ENCODE data around the gene TTBK1.
A peak's percentile ranks its signal among the peaks of the same experiment; 100 is the strongest.

The TTBK1 gene

GRCh38 chr6:43263314-43264178, 20.3 kb downstream of the TTBK1 start:
- peak; percentile 62 to 87 for DNase-seq (ENCODE audit: low spot score in 2 of 2)
- in situ Hi-C loops (cut with MboI; ENCODE audit: low sequenced_read_pairs) = loop anchor here (5.0 kb wide), 2 partner anchors 74 to 244 kb away; no protein-coding TSS in a partner anchor
- Histone ChIP-seq H3K4me3 (no peak overlapping the region), H3K9me3 (no peaks in the 10 kb centered on the region), H3K4me1 (no peaks in the 10 kb centered on the region), H3K36me3 (replicated peaks) (no peaks in the 10 kb centered on the region), H3K27me3 (ENCODE audit: low read depth) (no peaks in the 10 kb centered on the region)

- Histone ChIP-seq H3K4me1 (peaks cover 8% of the 10 kb centered on the region), H3K36me3 (replicated peaks) (no peaks in the 10 kb centered on the region), H3K9me3 (no peaks in the 10 kb centered on the region), H3K4me3 (no peak overlapping the region), H3K27me3 (ENCODE audit: low read depth) (no peaks in the 10 kb centered on the region)
- in situ Hi-C loops (cut with MboI; ENCODE audit: low sequenced_read_pairs) = loop anchor here (5.0 kb wide), 2 partner anchors 73 to 243 kb away; no protein-coding TSS in a partner anchor
- DNase-seq (ENCODE audit: low spot score in 2 of 2) = no peak
Observed at GRCh38 chr6:43264599-43265145, 21.4 kb downstream of the TTBK1 start.

- no peaks in the 10 kb centered on the region for H3K9me3 ChIP-seq
- no peak overlapping the region for H3K4me3 ChIP-seq
- H3K4me1 ChIP-seq = peaks cover 17% of the 10 kb centered on the region
- in situ Hi-C loops (cut with MboI; ENCODE audit: low sequenced_read_pairs) = no loop called here
- no peaks in the 10 kb centered on the region for H3K27me3 ChIP-seq (ENCODE audit: low read depth)
- no peak for DNase-seq (ENCODE audit: low spot score in 2 of 2)
- H3K36me3 ChIP-seq (replicated peaks) = no peaks in the 10 kb centered on the region
Observed at GRCh38 chr6:43265564-43265963, 22.3 kb downstream of the TTBK1 start.

DNA sequence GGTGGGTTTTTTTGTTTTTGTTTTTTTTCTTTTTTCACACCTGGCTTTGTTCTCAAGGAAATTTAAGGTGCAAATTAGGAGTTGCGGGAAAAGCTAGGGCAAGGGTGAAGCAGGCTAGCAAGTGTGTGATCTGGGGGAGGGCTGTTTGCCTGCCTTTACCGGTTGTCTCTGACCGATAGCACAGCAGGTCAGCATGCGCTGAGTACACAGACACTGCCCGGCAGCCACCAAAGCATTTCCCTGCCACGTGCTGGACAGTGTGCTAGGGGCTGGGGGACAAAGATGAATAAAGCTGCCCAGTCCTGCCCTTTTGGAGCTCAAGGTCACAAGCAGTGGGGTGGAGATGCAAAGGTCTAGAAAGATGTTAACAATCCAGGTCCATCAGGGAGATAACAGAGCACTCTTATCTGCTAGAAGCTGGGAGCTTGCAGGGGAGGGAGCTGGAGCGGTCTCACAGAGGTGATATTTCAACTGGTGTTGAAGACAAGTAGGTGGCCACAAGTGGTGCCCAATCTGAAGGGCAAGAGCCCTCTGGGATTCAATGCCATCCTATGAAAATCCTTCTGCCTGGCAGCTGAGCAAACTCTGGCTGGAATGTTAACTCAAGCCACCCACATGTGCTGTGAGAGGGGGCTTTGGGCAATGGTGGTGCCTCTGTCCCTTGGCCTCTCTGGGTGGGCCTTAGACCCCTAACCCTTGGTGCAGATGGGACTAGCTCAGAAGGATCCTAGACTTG, 24.5 kb downstream of the TTBK1 start:
- in situ Hi-C loops (cut with MboI; ENCODE audit: low sequenced_read_pairs) = no loop called here
- no peak overlapping the region for H3K4me3 ChIP-seq
- H3K4me1 ChIP-seq = peaks cover 17% of the 10 kb centered on the region
- no peaks in the 10 kb centered on the region for H3K36me3 ChIP-seq (replicated peaks)
- DNase-seq (ENCODE audit: low spot score in 2 of 2) = no peak
- no peaks in the 10 kb centered on the region for H3K27me3 ChIP-seq (ENCODE audit: low read depth)
- no peaks in the 10 kb centered on the region for H3K9me3 ChIP-seq

DNA sequence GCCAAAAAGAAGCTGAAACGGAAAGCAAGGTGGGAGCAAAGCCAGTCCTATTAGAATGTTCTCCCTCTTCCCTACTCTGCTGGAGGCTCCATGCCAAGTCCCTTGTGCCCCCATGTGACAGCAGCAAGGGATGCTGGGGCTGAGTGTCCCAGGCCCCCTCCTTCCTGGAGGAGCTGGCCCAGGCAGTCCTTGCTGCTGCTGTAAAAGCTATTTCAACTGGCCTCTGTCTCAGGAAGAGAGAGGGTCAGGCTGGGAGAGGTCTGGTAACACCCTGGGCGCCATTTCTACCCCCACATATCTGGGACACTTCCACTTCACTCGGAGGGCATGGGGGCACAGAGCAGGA, 25.0 kb downstream of the TTBK1 start:
- Histone ChIP-seq H3K27me3 (ENCODE audit: low read depth) (no peaks in the 10 kb centered on the region), H3K4me3 (no peak overlapping the region), H3K9me3 (no peaks in the 10 kb centered on the region), H3K36me3 (replicated peaks) (no peaks in the 10 kb centered on the region), H3K4me1 (peaks cover 17% of the 10 kb centered on the region)
- in situ Hi-C loops (cut with MboI; ENCODE audit: low sequenced_read_pairs) = no loop called here
- DNase-seq (ENCODE audit: low spot score in 2 of 2) = no peak

GRCh38 chr6:43268782-43269272, 25.5 kb downstream of the TTBK1 start:
- no peak for DNase-seq (ENCODE audit: low spot score in 2 of 2)
- Histone ChIP-seq H3K9me3 (no peaks in the 10 kb centered on the region), H3K36me3 (replicated peaks) (no peaks in the 10 kb centered on the region), H3K4me3 (no peak overlapping the region), H3K4me1 (peaks cover 17% of the 10 kb centered on the region), H3K27me3 (ENCODE audit: low read depth) (no peaks in the 10 kb centered on the region)
- in situ Hi-C loops (cut with MboI; ENCODE audit: low sequenced_read_pairs) = no loop called here

- Histone ChIP-seq H3K4me1 (peaks cover 17% of the 10 kb centered on the region), H3K36me3 (replicated peaks) (no peaks in the 10 kb centered on the region), H3K4me3 (peak overlapping the region; percentile 7; the same call in 1 of the 2 replicates), H3K9me3 (no peaks in the 10 kb centered on the region), H3K27me3 (ENCODE audit: low read depth) (no peaks in the 10 kb centered on the region)
- in situ Hi-C loops (cut with MboI; ENCODE audit: low sequenced_read_pairs) = no loop called here
- DNase-seq (ENCODE audit: low spot score in 2 of 2) = peak; percentile 33 to 81
Observed at GRCh38 chr6:43269273-43270007, 26.2 kb downstream of the TTBK1 start.

- Histone ChIP-seq H3K9me3 (no peaks in the 10 kb centered on the region), H3K4me1 (peaks cover 17% of the 10 kb centered on the region), H3K36me3 (replicated peaks) (no peaks in the 10 kb centered on the region), H3K27me3 (ENCODE audit: low read depth) (no peaks in the 10 kb centered on the region), H3K4me3 (no peak overlapping the region)
- no peak for DNase-seq (ENCODE audit: low spot score in 2 of 2)
- in situ Hi-C loops (cut with MboI; ENCODE audit: low sequenced_read_pairs) = no loop called here
Observed at GRCh38 chr6:43271103-43271815, 28.0 kb downstream of the TTBK1 start.

GRCh38 chr6:43271944-43272343, 28.7 kb downstream of the TTBK1 start:
- peaks cover 17% of the 10 kb centered on the region for H3K4me1 ChIP-seq
- in situ Hi-C loops (cut with MboI; ENCODE audit: low sequenced_read_pairs) = no loop called here
- no peak overlapping the region for H3K4me3 ChIP-seq
- no peaks in the 10 kb centered on the region for H3K36me3 ChIP-seq (replicated peaks)
- H3K27me3 ChIP-seq (ENCODE audit: low read depth) = no peaks in the 10 kb centered on the region
- no peaks in the 10 kb centered on the region for H3K9me3 ChIP-seq
- DNase-seq (ENCODE audit: low spot score in 2 of 2) = no peak

DNA sequence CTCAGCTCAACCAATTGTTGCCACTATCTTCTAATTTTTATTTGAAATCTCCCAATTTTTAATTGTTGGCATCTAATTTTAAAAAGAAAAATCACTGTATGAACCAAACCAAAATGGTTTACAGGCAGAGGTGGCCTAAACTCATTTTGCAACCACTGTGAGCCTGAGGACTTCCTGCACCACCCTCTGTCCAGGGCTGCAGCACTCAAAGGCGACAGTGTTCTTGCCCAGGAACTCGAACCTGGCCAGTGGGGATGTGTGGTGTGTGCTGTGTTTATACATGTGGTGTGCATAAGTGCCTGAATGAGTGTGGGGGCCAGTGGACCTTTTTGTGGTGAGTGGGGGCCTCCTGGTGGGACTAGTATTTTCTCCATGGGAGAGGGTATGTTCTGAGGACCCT, 30.4 kb downstream of the TTBK1 start:
- Histone ChIP-seq H3K4me1 (peaks cover 17% of the 10 kb centered on the region), H3K9me3 (no peaks in the 10 kb centered on the region), H3K36me3 (replicated peaks) (no peaks in the 10 kb centered on the region), H3K4me3 (no peak overlapping the region), H3K27me3 (ENCODE audit: low read depth) (no peaks in the 10 kb centered on the region)
- DNase-seq (ENCODE audit: low spot score in 2 of 2) = no peak
- in situ Hi-C loops (cut with MboI; ENCODE audit: low sequenced_read_pairs) = no loop called here

GRCh38 chr6:43274127-43274915, 31.0 kb downstream of the TTBK1 start:
- H3K4me3 ChIP-seq = no peak overlapping the region
- DNase-seq (ENCODE audit: low spot score in 2 of 2) = no peak
- no peaks in the 10 kb centered on the region for H3K9me3 ChIP-seq
- no peaks in the 10 kb centered on the region for H3K36me3 ChIP-seq (replicated peaks)
- H3K27me3 ChIP-seq (ENCODE audit: low read depth) = no peaks in the 10 kb centered on the region
- in situ Hi-C loops (cut with MboI; ENCODE audit: low sequenced_read_pairs) = no loop called here
- H3K4me1 ChIP-seq = peaks cover 13% of the 10 kb centered on the region

DNA sequence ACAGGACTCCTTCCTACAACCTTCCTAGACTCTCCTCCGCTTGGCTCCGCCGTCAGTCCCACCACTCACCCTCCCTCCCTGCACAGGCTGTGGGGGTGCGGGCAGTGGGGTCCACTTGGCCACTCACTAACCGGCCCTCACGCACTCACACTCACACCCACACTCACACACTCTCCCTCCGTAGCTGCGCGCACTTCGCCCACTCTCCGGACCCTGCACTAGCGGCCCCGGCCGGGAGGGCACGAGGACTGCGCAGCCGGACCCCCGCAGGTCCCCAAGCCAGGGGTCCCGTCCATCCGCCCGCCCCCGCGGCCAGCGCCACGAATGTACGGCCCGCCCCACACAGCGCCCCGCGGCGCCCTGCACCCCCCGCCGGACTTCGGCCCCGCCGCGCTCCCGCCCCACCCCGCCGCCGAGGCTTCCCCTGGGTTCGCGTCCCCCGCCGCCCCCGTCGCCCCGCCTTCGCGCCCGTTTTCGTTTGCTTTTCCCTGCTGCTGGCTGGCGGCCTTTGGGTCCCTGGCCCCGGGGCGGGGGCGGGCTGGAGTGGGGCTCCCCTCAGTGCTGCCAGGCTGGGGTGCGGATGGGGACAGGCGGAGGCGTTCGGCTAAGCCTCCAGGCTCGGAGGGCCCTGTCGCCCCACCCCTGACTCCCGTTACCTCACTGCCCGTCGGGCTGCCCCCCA, 31.8 kb downstream of the TTBK1 start:
- peaks cover 5% of the 10 kb centered on the region for H3K4me1 ChIP-seq
- no peak for DNase-seq (ENCODE audit: low spot score in 2 of 2)
- no peaks in the 10 kb centered on the region for H3K9me3 ChIP-seq
- in situ Hi-C loops (cut with MboI; ENCODE audit: low sequenced_read_pairs) = no loop called here
- H3K36me3 ChIP-seq (replicated peaks) = no peaks in the 10 kb centered on the region
- no peak overlapping the region for H3K4me3 ChIP-seq
- H3K27me3 ChIP-seq (ENCODE audit: low read depth) = no peaks in the 10 kb centered on the region

Data from HAP-1 (cell line).